ENCODE measurements around the gene ZBTB49. TPM values are rescaled to one million over a fixed set of nuclear protein-coding genes. Genes with fewer than 3 reads are reported as not detected.
A peak's percentile ranks its signal among the peaks of the same experiment; 100 is the strongest.

The ZBTB49 gene
- total and polyA plus RNA-seq, 2 of the 13 experiments (the other 11 are each of a cell fraction or from before 2014, with no cell fraction given), result 3.3 to 4.3 TPM

DNA sequence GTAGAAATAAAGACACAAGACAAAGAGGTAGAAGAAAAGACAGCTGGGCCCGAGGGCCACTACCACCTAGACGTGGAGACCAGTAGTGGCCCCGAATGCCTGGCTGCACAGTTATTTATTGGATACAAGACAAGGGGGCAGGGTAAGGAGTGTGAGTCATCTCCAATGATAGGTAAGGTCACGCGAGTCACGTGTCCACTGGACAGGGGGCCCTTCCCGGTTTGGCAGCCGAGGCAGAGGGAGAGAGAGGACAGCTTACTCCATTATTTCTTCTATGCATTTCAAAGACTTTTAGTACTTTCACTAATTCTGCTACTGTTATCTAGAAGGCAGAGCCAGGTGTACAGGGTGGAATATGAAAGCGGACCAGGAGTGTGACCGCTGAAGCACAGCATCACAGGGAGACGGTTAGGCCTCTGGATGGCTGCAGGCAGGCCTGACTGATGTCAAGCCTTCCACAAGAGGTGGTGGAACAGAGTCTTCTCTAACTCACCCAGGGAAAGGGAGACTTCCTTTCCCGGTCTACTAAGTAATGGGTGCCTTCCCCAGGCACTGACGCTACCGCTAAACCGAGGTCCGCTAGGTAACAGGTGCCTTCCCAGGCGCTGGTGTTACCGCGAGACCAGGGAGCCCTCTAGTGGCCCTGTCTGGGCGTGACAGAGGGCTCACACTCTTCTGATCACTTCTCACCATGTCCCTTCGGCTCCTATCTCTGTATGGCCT, 44.9 kb downstream of the ZBTB49 start (continued):
- TF ChIP-seq, protein P1, sequence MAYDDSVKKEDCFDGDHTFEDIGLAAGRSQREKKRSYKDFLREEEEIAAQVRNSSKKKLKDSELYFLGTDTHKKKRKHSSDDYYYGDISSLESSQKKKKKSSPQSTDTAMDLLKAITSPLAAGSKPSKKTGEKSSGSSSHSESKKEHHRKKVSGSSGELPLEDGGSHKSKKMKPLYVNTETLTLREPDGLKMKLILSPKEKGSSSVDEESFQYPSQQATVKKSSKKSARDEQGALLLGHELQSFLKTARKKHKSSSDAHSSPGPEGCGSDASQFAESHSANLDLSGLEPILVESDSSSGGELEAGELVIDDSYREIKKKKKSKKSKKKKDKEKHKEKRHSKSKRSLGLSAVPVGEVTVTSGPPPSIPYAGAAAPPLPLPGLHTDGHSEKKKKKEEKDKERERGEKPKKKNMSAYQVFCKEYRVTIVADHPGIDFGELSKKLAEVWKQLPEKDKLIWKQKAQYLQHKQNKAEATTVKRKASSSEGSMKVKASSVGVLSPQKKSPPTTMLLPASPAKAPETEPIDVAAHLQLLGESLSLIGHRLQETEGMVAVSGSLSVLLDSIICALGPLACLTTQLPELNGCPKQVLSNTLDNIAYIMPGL (CRISPR knock-in tag; IDR thresholded peaks at IDR 0.05; ENCODE audit: borderline replicate concordance in 1 of 2, low read depth in 1 of 2), result peak; percentile 53 to 82; a peak in 2 of 4 replicates
- TF ChIP-seq KMT2B (CRISPR knock-in tag; IDR thresholded peaks at IDR 0.05) (no peak), ZIK1 (CRISPR knock-in tag; IDR thresholded peaks at IDR 0.05; ENCODE audit: borderline replicate concordance, low read depth) (no peak), FOSL2 (CRISPR knock-in tag; IDR thresholded peaks at IDR 0.05) (peak; percentile 85), SMARCE1 (IDR thresholded peaks at IDR 0.05; ENCODE audit: borderline replicate concordance) (no peak), ZFP36L1 (CRISPR knock-in tag; IDR thresholded peaks at IDR 0.05) (no peak), ZNF282 (IDR thresholded peaks at IDR 0.05; ENCODE audit: partially characterized antibody) (no peak), ZNF543 (CRISPR knock-in tag; IDR thresholded peaks at IDR 0.05) (no peak), TOE1 (CRISPR knock-in tag; IDR thresholded peaks at IDR 0.05) (no peak), NR2F1 (CRISPR knock-in tag; IDR thresholded peaks at IDR 0.05) (0 out of 4 replicates have a peak, but pooled peaks of 1 of the 2 experiments have one; percentile 18), ZNF577 (CRISPR knock-in tag; IDR thresholded peaks at IDR 0.05; ENCODE audit: borderline replicate concordance, low read depth) (no peak), SMC3 (IDR thresholded peaks at IDR 0.05; ENCODE audit: low read length) (peak; percentile 68), ZNF674 (CRISPR knock-in tag; IDR thresholded peaks at IDR 0.05; ENCODE audit: low read depth) (no peak)
- TF ChIP-seq, protein P2, sequence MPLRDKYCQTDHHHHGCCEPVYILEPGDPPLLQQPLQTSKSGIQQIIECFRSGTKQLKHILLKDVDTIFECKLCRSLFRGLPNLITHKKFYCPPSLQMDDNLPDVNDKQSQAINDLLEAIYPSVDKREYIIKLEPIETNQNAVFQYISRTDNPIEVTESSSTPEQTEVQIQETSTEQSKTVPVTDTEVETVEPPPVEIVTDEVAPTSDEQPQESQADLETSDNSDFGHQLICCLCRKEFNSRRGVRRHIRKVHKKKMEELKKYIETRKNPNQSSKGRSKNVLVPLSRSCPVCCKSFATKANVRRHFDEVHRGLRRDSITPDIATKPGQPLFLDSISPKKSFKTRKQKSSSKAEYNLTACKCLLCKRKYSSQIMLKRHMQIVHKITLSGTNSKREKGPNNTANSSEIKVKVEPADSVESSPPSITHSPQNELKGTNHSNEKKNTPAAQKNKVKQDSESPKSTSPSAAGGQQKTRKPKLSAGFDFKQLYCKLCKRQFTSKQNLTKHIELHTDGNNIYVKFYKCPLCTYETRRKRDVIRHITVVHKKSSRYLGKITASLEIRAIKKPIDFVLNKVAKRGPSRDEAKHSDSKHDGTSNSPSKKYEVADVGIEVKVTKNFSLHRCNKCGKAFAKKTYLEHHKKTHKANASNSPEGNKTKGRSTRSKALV (CRISPR knock-in tag; IDR thresholded peaks at IDR 0.05), result no peak
- TF ChIP-seq, protein P3, sequence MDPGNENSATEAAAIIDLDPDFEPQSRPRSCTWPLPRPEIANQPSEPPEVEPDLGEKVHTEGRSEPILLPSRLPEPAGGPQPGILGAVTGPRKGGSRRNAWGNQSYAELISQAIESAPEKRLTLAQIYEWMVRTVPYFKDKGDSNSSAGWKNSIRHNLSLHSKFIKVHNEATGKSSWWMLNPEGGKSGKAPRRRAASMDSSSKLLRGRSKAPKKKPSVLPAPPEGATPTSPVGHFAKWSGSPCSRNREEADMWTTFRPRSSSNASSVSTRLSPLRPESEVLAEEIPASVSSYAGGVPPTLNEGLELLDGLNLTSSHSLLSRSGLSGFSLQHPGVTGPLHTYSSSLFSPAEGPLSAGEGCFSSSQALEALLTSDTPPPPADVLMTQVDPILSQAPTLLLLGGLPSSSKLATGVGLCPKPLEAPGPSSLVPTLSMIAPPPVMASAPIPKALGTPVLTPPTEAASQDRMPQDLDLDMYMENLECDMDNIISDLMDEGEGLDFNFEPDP (CRISPR knock-in tag; conservative IDR thresholded peaks at IDR 0.05), result no peak
- TF ChIP-seq, protein P4, sequence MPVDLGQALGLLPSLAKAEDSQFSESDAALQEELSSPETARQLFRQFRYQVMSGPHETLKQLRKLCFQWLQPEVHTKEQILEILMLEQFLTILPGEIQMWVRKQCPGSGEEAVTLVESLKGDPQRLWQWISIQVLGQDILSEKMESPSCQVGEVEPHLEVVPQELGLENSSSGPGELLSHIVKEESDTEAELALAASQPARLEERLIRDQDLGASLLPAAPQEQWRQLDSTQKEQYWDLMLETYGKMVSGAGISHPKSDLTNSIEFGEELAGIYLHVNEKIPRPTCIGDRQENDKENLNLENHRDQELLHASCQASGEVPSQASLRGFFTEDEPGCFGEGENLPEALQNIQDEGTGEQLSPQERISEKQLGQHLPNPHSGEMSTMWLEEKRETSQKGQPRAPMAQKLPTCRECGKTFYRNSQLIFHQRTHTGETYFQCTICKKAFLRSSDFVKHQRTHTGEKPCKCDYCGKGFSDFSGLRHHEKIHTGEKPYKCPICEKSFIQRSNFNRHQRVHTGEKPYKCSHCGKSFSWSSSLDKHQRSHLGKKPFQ (CRISPR knock-in tag; IDR thresholded peaks at IDR 0.05; ENCODE audit: insufficient replicate concordance), result no peak
- TF ChIP-seq, protein P5, sequence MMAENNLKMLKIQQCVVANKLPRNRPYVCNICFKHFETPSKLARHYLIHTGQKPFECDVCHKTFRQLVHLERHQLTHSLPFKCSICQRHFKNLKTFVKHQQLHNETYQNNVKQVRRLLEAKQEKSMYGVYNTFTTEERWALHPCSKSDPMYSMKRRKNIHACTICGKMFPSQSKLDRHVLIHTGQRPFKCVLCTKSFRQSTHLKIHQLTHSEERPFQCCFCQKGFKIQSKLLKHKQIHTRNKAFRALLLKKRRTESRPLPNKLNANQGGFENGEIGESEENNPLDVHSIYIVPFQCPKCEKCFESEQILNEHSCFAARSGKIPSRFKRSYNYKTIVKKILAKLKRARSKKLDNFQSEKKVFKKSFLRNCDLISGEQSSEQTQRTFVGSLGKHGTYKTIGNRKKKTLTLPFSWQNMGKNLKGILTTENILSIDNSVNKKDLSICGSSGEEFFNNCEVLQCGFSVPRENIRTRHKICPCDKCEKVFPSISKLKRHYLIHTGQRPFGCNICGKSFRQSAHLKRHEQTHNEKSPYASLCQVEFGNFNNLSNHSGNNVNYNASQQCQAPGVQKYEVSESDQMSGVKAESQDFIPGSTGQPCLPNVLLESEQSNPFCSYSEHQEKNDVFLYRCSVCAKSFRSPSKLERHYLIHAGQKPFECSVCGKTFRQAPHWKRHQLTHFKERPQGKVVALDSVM (CRISPR knock-in tag; IDR thresholded peaks at IDR 0.05), result no peak
